GM10847 (cell line): ENCODE data around the gene PAQR3.

Source experiments
- POLR2A ChIP-seq: IDR thresholded peaks from 2 replicates; pipeline ENCODE4 v1.6.1; 2011; ENCODE audit not compliant: insufficient read length; ENCODE audit errors: extremely low read depth

The PAQR3 gene

GRCh38 chr4:78938868-78939666 is at the start of gene PAQR3:
Gene PAQR3, minus strand, starts transcription at chr4:78939438. Its CDS starts 214 bp downstream, at chr4:78939224.
- TF ChIP-seq POLR2A: peak; percentile 76

- no peak for TF ChIP-seq POLR2A
Measured at GRCh38 chr4:78987683-78988082, 48.4 kb upstream of the PAQR3 start.

- no peak for TF ChIP-seq POLR2A
Measured at GRCh38 chr4:78984593-78984992, 45.4 kb upstream of the PAQR3 start.

- no peak for TF ChIP-seq POLR2A
Measured at GRCh38 chr4:78975865-78976264, 36.6 kb upstream of the PAQR3 start.

- TF ChIP-seq POLR2A: no peak
Measured at GRCh38 chr4:78971776-78972175, 32.5 kb upstream of the PAQR3 start.

DNA sequence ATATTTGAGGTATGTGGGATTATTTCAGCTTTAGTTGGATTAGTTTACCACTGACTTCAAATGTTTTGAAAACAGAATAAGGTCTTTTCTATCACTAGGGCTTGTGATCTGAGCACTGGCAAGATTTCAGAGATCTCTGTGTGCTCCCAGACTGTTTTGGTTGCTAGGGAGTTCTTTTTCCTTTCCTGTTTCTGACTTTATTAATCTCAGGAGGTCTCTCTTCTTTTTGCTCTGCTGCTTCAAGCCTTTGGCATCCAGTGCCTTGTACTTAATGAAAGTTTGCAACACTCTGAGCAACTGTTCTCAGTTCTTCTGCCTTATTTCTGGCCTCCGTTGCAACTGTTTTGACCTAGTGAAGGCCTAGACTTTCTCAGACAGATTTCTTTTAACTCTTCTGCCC is 32.1 kb upstream of the PAQR3 start:
- TF ChIP-seq POLR2A: no peak

- no peak for TF ChIP-seq POLR2A
Measured at GRCh38 chr4:78962597-78963115, 23.4 kb upstream of the PAQR3 start.

DNA sequence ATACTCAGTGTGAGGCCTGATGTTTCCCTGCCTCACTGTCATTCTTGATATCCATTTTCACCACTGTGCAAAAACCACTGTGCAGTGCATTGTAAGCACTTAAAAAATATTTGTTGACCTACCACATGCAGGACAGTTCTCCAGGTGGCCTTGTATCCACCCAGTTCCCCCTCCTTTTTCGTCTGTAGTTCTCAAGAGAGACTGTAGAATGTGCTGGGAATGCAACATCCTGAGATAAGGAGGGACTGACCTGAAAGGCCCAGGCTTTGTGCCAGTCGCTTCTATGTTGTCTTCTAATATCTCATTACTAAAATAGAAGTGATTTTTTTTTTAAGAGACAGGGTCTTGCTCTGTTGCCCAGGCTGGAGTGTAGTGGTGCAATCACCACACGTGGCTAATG is 21.7 kb upstream of the PAQR3 start:
- no peak for TF ChIP-seq POLR2A

DNA sequence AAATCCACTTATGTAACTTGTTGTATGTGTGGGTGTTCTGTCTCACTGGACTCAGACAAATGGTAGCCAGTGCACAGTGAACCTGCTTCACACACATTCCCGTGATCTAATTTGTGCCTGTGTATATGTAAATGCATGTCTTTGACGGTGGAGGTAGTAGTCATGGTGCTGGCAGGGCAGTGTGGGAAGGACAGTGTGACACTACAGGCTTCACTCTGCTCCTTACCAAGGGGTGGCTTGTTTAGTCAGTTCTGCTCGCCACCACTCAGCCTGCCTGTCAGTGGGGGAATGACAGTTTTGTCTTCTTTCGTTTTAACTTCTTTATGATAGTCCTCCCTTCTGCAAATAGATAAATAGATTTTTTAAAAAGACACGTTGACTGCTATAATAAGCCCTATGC is 17.7 kb upstream of the PAQR3 start:
- no peak for TF ChIP-seq POLR2A

- TF ChIP-seq POLR2A: no peak
Measured at GRCh38 chr4:78953769-78954666, 14.8 kb upstream of the PAQR3 start.

GRCh38 chr4:78953231-78953630 is 14.0 kb upstream of the PAQR3 start:
- TF ChIP-seq POLR2A: no peak

DNA sequence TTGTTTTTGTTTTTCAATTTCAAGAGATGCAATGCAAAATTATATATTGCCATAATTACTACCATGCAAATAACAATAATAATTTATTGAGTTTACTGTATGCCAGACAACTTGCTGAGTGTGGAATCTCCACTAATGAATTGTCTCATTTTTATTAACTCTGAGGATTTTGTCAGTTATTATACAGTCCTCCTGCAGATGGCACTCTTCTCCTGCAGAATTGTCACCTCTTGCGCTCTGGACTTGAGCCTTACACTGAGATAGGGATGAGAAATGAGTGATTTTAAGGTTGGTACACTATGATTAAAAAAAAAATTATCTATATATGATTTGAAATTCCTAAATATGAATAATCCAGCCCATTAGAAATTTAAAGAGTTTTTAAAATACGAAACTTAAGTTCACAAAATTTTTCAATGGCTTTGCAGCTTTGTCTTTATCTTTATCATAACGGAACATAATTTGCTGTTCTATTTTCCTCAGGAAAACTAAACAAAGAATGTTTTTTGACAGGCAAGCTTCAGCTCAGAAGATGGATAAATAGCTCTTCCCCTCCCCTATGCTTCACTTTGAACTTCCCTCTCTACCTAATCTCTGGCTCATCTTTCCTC is 12.7 kb upstream of the PAQR3 start:
- no peak for TF ChIP-seq POLR2A

GRCh38 chr4:78949735-78950134 is 10.5 kb upstream of the PAQR3 start:
- no peak for TF ChIP-seq POLR2A

GRCh38 chr4:78945651-78946179 is 6.5 kb upstream of the PAQR3 start:
- TF ChIP-seq POLR2A: no peak

DNA sequence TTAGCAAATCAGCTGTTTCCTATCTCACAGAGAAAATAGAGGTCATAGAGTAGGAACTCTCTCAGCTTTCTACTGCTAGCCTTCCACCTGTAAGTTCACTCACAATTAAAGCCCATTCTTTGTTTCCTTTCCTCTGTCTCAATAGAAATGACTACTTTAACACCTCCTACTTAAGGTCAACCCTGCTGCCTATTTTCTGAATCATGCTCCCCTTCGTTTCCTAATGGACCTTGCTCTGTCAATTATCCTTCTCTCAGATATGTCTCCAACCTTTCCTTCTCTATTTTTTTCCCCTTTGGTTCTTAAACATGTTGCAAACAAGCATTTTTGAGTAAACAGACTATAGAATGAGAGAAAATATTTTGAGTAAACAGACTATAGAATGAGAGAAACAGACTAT is 5.1 kb upstream of the PAQR3 start:
- no peak for TF ChIP-seq POLR2A

GRCh38 chr4:78940752-78941151 is 1.5 kb upstream of the PAQR3 start:
- no peak for TF ChIP-seq POLR2A

GRCh38 chr4:78939667-78940008 is 400 bp upstream of the PAQR3 start:
- no peak for TF ChIP-seq POLR2A
